GM12878 (cell line): Measurements from ENCODE around the gene CFAP70. TPM values are rescaled to one million over a fixed set of nuclear protein-coding genes. Genes with fewer than 3 reads are reported as not detected.

ENCODE experiments used
- ATAC-seq: fragments of 200-7000 bp; cut with Tn5 transposase; 3 replicates; pipeline ENCODE4 v1.9.1; 2020; ENCODE audit warnings: mild to moderate bottlenecking, moderate library complexity
- BruUV-seq: library from RNA; stranded (reverse); fragments of 400-500 nt; replicated peaks from 2 replicates; lab custom pipeline; 2021; lab: Mats Ljungman, UMichigan
- CTCF ChIA-PET: fragments of 300-600 bp; sonication (Branson Sonifier 250); formaldehyde crosslinking; extraction: SDS; loops from one replicate; lab custom pipeline; 2021; ENCODE audit warnings: inconsistent platforms; lab: Yijun Ruan, JAX
- POLR2A ChIA-PET: fragments of 350-600 bp; formaldehyde crosslinking; extraction: SDS; loops from one replicate; lab custom pipeline; 2021; ENCODE audit warnings: inconsistent platforms; lab: Charles Lee
- RAD21 ChIA-PET: fragments of 300-600 bp; sonication (Branson Sonifier 250); formaldehyde crosslinking; loops from one replicate; lab custom pipeline; 2023; ENCODE audit warnings: antibody characterized with exemption; ENCODE audit not compliant: unreplicated experiment; lab: Charles Lee
- SMC1A ChIA-PET: fragments of 300-600 bp; sonication (Branson Sonifier 250); formaldehyde crosslinking; loops from one replicate; lab custom pipeline; 2023; ENCODE audit not compliant: unreplicated experiment, uncharacterized antibody; lab: Charles Lee
- DNase-seq: peaks from one replicate; pipeline ENCODE4 v3.0.0-alpha.2; 2011; ENCODE audit warnings: low read depth, low spot score
- FAIRE-seq: peaks from 3 replicates; lab custom pipeline; 2011; peaks lifted over from hg19 to GRCh38; lab: Jason Lieb, UNC
- H2AFZ ChIP-seq: 2 replicates; pipeline ENCODE4 v1.6.0; 2011; ENCODE audit warnings: low read depth, low read length, control low read depth; ENCODE audit not compliant: control insufficient read depth
- H3K27ac ChIP-seq: 2 replicates; pipeline ENCODE4 v1.5.1; 2011; ENCODE audit warnings: control low read depth; ENCODE audit not compliant: control insufficient read depth, insufficient read depth
- H3K27me3 ChIP-seq, 2 experiments: replicated peaks in 1 of 2; 2 replicates each; pipeline versions ENCODE4 v1.6.0 to v1.6.1; 2011; ENCODE audit warnings: low read length in 1 of 2; ENCODE audit not compliant: control insufficient read depth in 2 of 2, insufficient read depth in 2 of 2
- H3K36me3 ChIP-seq, 2 experiments: 2 replicates each; pipeline ENCODE4 v1.5.1; 2011; ENCODE audit warnings: low read length in 1 of 2; ENCODE audit not compliant: control insufficient read depth in 2 of 2, insufficient read depth in 2 of 2
- H3K4me1 ChIP-seq: 2 replicates; pipeline ENCODE4 v1.6.1; 2011; ENCODE audit warnings: mild to moderate bottlenecking, low read length, moderate library complexity, mixed read lengths; ENCODE audit not compliant: control insufficient read depth, insufficient read depth
- H3K4me2 ChIP-seq: 2 replicates; pipeline ENCODE4 v1.6.0; 2011; ENCODE audit warnings: control low read depth; ENCODE audit not compliant: control insufficient read depth, insufficient read depth
- H3K4me3 ChIP-seq: fragments of 200-600 bp; sonication (generic); 2 replicates; pipeline ENCODE4 v1.5.1; 2016
- H3K79me2 ChIP-seq: 2 replicates; pipeline ENCODE4 v1.6.0; 2011; ENCODE audit warnings: low read length; ENCODE audit not compliant: control insufficient read depth, insufficient read depth
- H3K9ac ChIP-seq: 2 replicates; pipeline ENCODE4 v1.8.0; 2011; ENCODE audit warnings: low read length, control low read depth, mixed read lengths; ENCODE audit not compliant: control insufficient read depth, insufficient read depth
- H3K9me3 ChIP-seq: replicated peaks from 3 replicates; pipeline ENCODE4 v1.5.1; 2011; ENCODE audit warnings: mild to moderate bottlenecking, low read length; ENCODE audit not compliant: control insufficient read depth, insufficient read depth
- H4K20me1 ChIP-seq: 2 replicates; pipeline ENCODE4 v1.6.0; 2011; ENCODE audit not compliant: control insufficient read depth, insufficient read depth
- BCL3 ChIP-seq: IDR thresholded peaks from 2 replicates; pipeline ENCODE4 v1.6.1; 2011; ENCODE audit warnings: borderline replicate concordance, low read depth, mild to moderate bottlenecking, moderate library complexity, low read length; ENCODE audit not compliant: insufficient read depth, poor library complexity, severe bottlenecking
- CBFB ChIP-seq: IDR thresholded peaks from 2 replicates; pipeline ENCODE4 v1.6.1; 2016; ENCODE audit warnings: antibody characterized with exemption, low read depth
- CEBPB ChIP-seq, 2 experiments: fragments of 150-350 bp in 1 of 2; IDR thresholded peaks; 2 replicates each; pipeline ENCODE4 v1.6.1; 2012 to 2014; ENCODE audit warnings: low read depth in 2 of 2, low read length in 2 of 2, borderline replicate concordance in 1 of 2, inconsistent platforms in 1 of 2
- CHD2 ChIP-seq: IDR thresholded peaks from 2 replicates; pipeline ENCODE4 v1.6.1; 2011; ENCODE audit warnings: low read depth, low read length, improper control_type of control experiment, borderline replicate concordance
- CREM ChIP-seq: IDR thresholded peaks from 2 replicates; pipeline ENCODE4 v1.6.1; 2014; ENCODE audit warnings: antibody characterized with exemption, low read depth
- HDGF ChIP-seq: fragments of 450-650 bp; IDR thresholded peaks from 2 replicates; pipeline ENCODE4 v1.6.1; 2016; ENCODE audit warnings: antibody characterized with exemption
- MLLT1 ChIP-seq: fragments of 450-650 bp; IDR thresholded peaks from 2 replicates; pipeline ENCODE4 v1.6.1; 2016; ENCODE audit warnings: mild to moderate bottlenecking
- MYB ChIP-seq: fragments of 150-350 bp; IDR thresholded peaks from 2 replicates; pipeline ENCODE4 v1.6.1; 2014; ENCODE audit warnings: mild to moderate bottlenecking, low read depth, low read length, borderline replicate concordance
- MYC ChIP-seq: IDR thresholded peaks from 2 replicates; pipeline ENCODE4 v1.6.1; 2011; ENCODE audit warnings: mild to moderate bottlenecking, low read length, moderate library complexity, inconsistent platforms; ENCODE audit not compliant: insufficient read depth, insufficient replicate concordance, insufficient read length, severe bottlenecking
- NR2C1 ChIP-seq: fragments of 450-650 bp; IDR thresholded peaks from 2 replicates; pipeline ENCODE4 v1.6.1; 2017; ENCODE audit warnings: antibody characterized with exemption, mild to moderate bottlenecking, moderate library complexity
- SMAD1 ChIP-seq: fragments of 450-650 bp; IDR thresholded peaks from 2 replicates; pipeline ENCODE4 v1.6.1; 2018; ENCODE audit warnings: mild to moderate bottlenecking, low read depth; ENCODE audit not compliant: partially characterized antibody
- SMARCA5 ChIP-seq: fragments of 450-650 bp; IDR thresholded peaks from 2 replicates; pipeline ENCODE4 v1.6.1; 2017; ENCODE audit warnings: mild to moderate bottlenecking
- SUZ12 ChIP-seq: fragments of 200-600 bp; sonication (generic); IDR thresholded peaks from one replicate; pipeline ENCODE4 v1.6.1; 2018; ENCODE audit warnings: antibody characterized with exemption, mild to moderate bottlenecking; ENCODE audit not compliant: unreplicated experiment
- TAF1 ChIP-seq: IDR thresholded peaks from 2 replicates; pipeline ENCODE4 v1.6.1; 2011; ENCODE audit warnings: mild to moderate bottlenecking, low read depth, low read length, borderline replicate concordance
- ZNF274 ChIP-seq: IDR thresholded peaks from one replicate; pipeline ENCODE4 v1.8.0; 2011; ENCODE audit not compliant: insufficient read length, insufficient read depth
- in situ Hi-C: fragments of 300-500 bp; cut with MboI; formaldehyde crosslinking; loops from 9 replicates; pipeline ENCODE4 v1.14.3; 2018; ENCODE audit warnings: mixed read lengths
- intact Hi-C: fragments of 100-400 bp; cut with micrococcal nuclease; formaldehyde crosslinking; loops from one replicate; pipeline ENCODE4 v1.14.2; 2022; ENCODE audit not compliant: unreplicated experiment
- polyA plus RNA-seq, 11 experiments: library from polyadenylated mRNA; depleted of rRNA in 4 of 11; unstranded in 6 of 11; stranded (reverse) in 5 of 11; fragments of >200 nt; fragmentation: Nextera tagmentation in 4 of 11; fragmentation: Illumina TruSeq in 1 of 11; extraction: Ambion mirVana in 4 of 11; extraction: Trizol in 1 of 11; gene quantifications; 1 replicate in 1 of 11; 2 replicates in 10 of 11; pipeline versions ENCODE4 v1.2.1 to v1.2.3, GENCODE V29; 2011 to 2016; ENCODE audit warnings: inconsistent platforms in 2 of 11, missing spikeins in 2 of 11, low read depth in 1 of 11
- total RNA-seq, 4 experiments: library from RNA; depleted of rRNA in 3 of 4; stranded (reverse); fragments of >200 nt in 3 of 4; fragmentation: Illumina TruSeq in 1 of 4; extraction: Trizol in 1 of 4; gene quantifications; 2 replicates each; pipeline versions ENCODE4 v1.2.1 to v1.2.3, GENCODE V29; 2013 to 2021

CFAP70 gene
- total and polyA plus RNA-seq, 10 of the 15 experiments (the other 5 are each of a cell fraction or from before 2014, with no cell fraction given): 0.21 to 1.1 (median 0.42) TPM

- in situ Hi-C loops (no loop called here), intact Hi-C loops (no loop called here)
- Histone ChIP-seq H3K27me3 (no peaks in the 10 kb centered on the region), H3K27ac (no peak overlapping the region), H2AFZ (no peak overlapping the region), H3K9me3 (no peaks in the 10 kb centered on the region), H3K4me3 (no peak overlapping the region), H3K36me3 (0 out of 4 replicates have a peak, but pooled peaks cover 0 to 3% of the 10 kb centered on the region in 2 experiments), H3K9ac (no peak overlapping the region), H3K4me1 (no peaks in the 10 kb centered on the region), H4K20me1 (no peaks in the 10 kb centered on the region), H3K4me2 (no peak overlapping the region)
- BruUV-seq: no TSS peak
- POLR2A ChIA-PET: no interaction called here
- SMC1A ChIA-PET: interaction anchor here (1.0 kb wide), 1 partner anchor 293 kb away, joined by 3 read pairs; no protein-coding TSS in a partner anchor
- RAD21 ChIA-PET: no interaction called here
- FAIRE-seq (no peak), DNase-seq (no peak)
- TF ChIP-seq NR2C1 (no peak), TAF1 (no peak), SUZ12 (no peak), BCL3 (no peak), MYC (no peak), CREM (no peak), MYB (no peak), CBFB (no peak), CEBPB (IDR thresholded peaks at IDR 0.05; ENCODE audit: borderline replicate concordance in 1 of 2, low read depth in 2 of 2, low read length in 2 of 2) (no peak), CHD2 (no peak), SMARCA5 (no peak), ZNF274 (no peak), HDGF (no peak), SMAD1 (no peak), MLLT1 (no peak)
- TF ChIP-seq, all 136 proteins: peak for 0
- no peaks in the 10 kb centered on the region for H3K79me2 ChIP-seq
- CTCF ChIA-PET: interaction anchor here (0.6 to 2.0 kb wide), 2 partner anchors 9 to 93 kb away, joined by 3 to 8 read pairs; no protein-coding TSS in a partner anchor
- no peak for ATAC-seq
Measured at GRCh38 chr10:73226663-73227062, 132.0 kb downstream of the CFAP70 start.
